Caco-2 (cell line): Measurements from ENCODE around the gene TRAK2. TPM values are rescaled to one million over a fixed set of nuclear protein-coding genes. Genes with fewer than 3 reads are reported as not detected.

Experiments used
- BruUV-seq: library from RNA; stranded (reverse); fragments of 400-500 nt; replicated peaks from 2 replicates; lab custom pipeline; 2021; lab: Mats Ljungman, UMichigan
- CTCF ChIA-PET: fragments of 300-600 bp; sonication (Branson Sonifier 250); formaldehyde crosslinking; loops from one replicate; lab custom pipeline; 2022; ENCODE audit warnings: antibody characterized with exemption; lab: Charles Lee
- POLR2A ChIA-PET: fragments of 300-600 bp; sonication (Branson Sonifier 250); formaldehyde crosslinking; loops from one replicate; lab custom pipeline; 2022; ENCODE audit warnings: antibody characterized with exemption; lab: Charles Lee
- DNase-seq, 2 experiments: peaks; one replicate each; pipeline versions ENCODE4 v3.0.0 to v3.0.0-alpha.2; 2020 to 2022
- H3K27me3 ChIP-seq: replicated peaks from 2 replicates; pipeline ENCODE4 v1.6.0; 2011; ENCODE audit warnings: low read length; ENCODE audit not compliant: control insufficient read depth, insufficient read depth
- H3K36me3 ChIP-seq: 2 replicates; pipeline ENCODE4 v1.5.1; 2011; ENCODE audit warnings: low read length; ENCODE audit not compliant: control insufficient read depth, insufficient read depth
- H3K4me1 ChIP-seq: fragments of 250-450 bp; sonication (Bioruptor Pico); 2 replicates; pipeline ENCODE4 v1.5.1; 2020; ENCODE audit warnings: mild to moderate bottlenecking
- H3K4me3 ChIP-seq: 2 replicates; pipeline ENCODE4 v1.5.1; 2011; ENCODE audit warnings: low read depth, mild to moderate bottlenecking, control low read depth, low read length
- H3K9me3 ChIP-seq: fragments of 250-450 bp; sonication (Bioruptor Pico); 2 replicates; pipeline ENCODE4 v1.5.1; 2020; ENCODE audit warnings: mild to moderate bottlenecking, moderate library complexity
- H3K27ac Mint-ChIP-seq: one replicate; pipeline ENCODE4 v1.8.0; 2022; ENCODE audit warnings: mixed read lengths; ENCODE audit not compliant: unreplicated experiment
- H3K27me3 Mint-ChIP-seq: one replicate; pipeline ENCODE4 v1.8.0; 2022; ENCODE audit warnings: mixed read lengths; ENCODE audit not compliant: insufficient read depth, unreplicated experiment
- H3K36me3 Mint-ChIP-seq: one replicate; pipeline ENCODE4 v1.8.0; 2022; ENCODE audit warnings: mild to moderate bottlenecking, mixed read lengths; ENCODE audit not compliant: insufficient read depth, unreplicated experiment
- H3K4me1 Mint-ChIP-seq: one replicate; pipeline ENCODE4 v1.8.0; 2022; ENCODE audit warnings: low read depth, mixed read lengths; ENCODE audit not compliant: unreplicated experiment
- H3K4me3 Mint-ChIP-seq: one replicate; pipeline ENCODE4 v1.8.0; 2022; ENCODE audit warnings: mild to moderate bottlenecking, moderate library complexity, mixed read lengths; ENCODE audit not compliant: unreplicated experiment
- H3K9me3 Mint-ChIP-seq: one replicate; pipeline ENCODE4 v1.8.0; 2022; ENCODE audit warnings: mixed read lengths; ENCODE audit not compliant: unreplicated experiment
- CTCF ChIP-seq, 2 experiments: fragments of 200-600 bp in 1 of 2; IDR thresholded peaks; 1 replicate in 1 of 2; 2 replicates in 1 of 2; pipeline versions ENCODE4 v1.5.1 to v1.8.0; 2011 to 2022; ENCODE audit warnings: antibody characterized with exemption in 1 of 2, control low read depth in 1 of 2, inconsistent platforms in 1 of 2, low read depth in 1 of 2, low read length in 1 of 2, mild to moderate bottlenecking in 1 of 2, moderate library complexity in 1 of 2; ENCODE audit not compliant: insufficient read depth in 1 of 2, severe bottlenecking in 1 of 2, unreplicated experiment in 1 of 2
- intact Hi-C: fragments of 100-400 bp; cut with micrococcal nuclease; formaldehyde crosslinking; loops from one replicate; pipeline ENCODE4 v1.10.0; 2022; ENCODE audit not compliant: unreplicated experiment
- total RNA-seq: library from RNA; stranded (reverse); gene quantifications from 2 replicates; pipeline ENCODE4 v1.2.3, GENCODE V29; 2022

The TRAK2 gene
- total RNA-seq, 1 experiment from 2014 or later = 23.2 TPM

- Mint-ChIP-seq H3K27ac (no peak overlapping the region), H3K4me1 (no peaks in the 10 kb centered on the region), H3K9me3 (no peaks in the 10 kb centered on the region), H3K4me3 (no peak overlapping the region), H3K27me3 (no peaks in the 10 kb centered on the region), H3K36me3 (no peaks in the 10 kb centered on the region)
- Histone ChIP-seq H3K4me3 (no peak overlapping the region), H3K27me3 (no peaks in the 10 kb centered on the region), H3K36me3 (no peaks in the 10 kb centered on the region; the same call in 1 of the 2 replicates), H3K4me1 (no peaks in the 10 kb centered on the region), H3K9me3 (no peaks in the 10 kb centered on the region)
- intact Hi-C loops = no loop called here
- ChIA-PET CTCF (no interaction called here), POLR2A (no interaction called here)
- BruUV-seq = no TSS peak
- DNase-seq = no peak
- no peak for TF ChIP-seq CTCF (IDR thresholded peaks at IDR 0.05; ENCODE audit: insufficient read depth in 1 of 2, low read depth in 1 of 2, low read length in 1 of 2, severe bottlenecking in 1 of 2, unreplicated experiment in 1 of 2)
Observed at GRCh38 chr2:201408931-201409330, 42.3 kb downstream of the TRAK2 start.

- no peak overlapping the region for H3K4me3 Mint-ChIP-seq
- no peak overlapping the region for H3K4me3 ChIP-seq
- DNase-seq = no peak
- TF ChIP-seq CTCF (IDR thresholded peaks at IDR 0.05; ENCODE audit: insufficient read depth in 1 of 2, low read depth in 1 of 2, low read length in 1 of 2, severe bottlenecking in 1 of 2, unreplicated experiment in 1 of 2) = no peak
- ChIA-PET CTCF (no interaction called here), POLR2A (interaction anchor here (0.6 kb wide), 1 partner anchor 44 kb away, joined by 4 read pairs; the partner anchor contains the start of genes STRADB and TRAK2)
- no peak overlapping the region for H3K27ac Mint-ChIP-seq
- no peaks in the 10 kb centered on the region for H3K9me3 Mint-ChIP-seq
- H3K27me3 Mint-ChIP-seq = no peaks in the 10 kb centered on the region
- no TSS peak for BruUV-seq
- intact Hi-C loops = no loop called here
- H3K36me3 Mint-ChIP-seq = no peaks in the 10 kb centered on the region
- no peaks in the 10 kb centered on the region for H3K4me1 Mint-ChIP-seq
- H3K4me1 ChIP-seq = no peaks in the 10 kb centered on the region
- no peaks in the 10 kb centered on the region for H3K9me3 ChIP-seq
- H3K36me3 ChIP-seq = no peaks in the 10 kb centered on the region; the same call in 1 of the 2 replicates
- no peaks in the 10 kb centered on the region for H3K27me3 ChIP-seq
Observed at GRCh38 chr2:201407265-201407664, 44.0 kb downstream of the TRAK2 start.

GRCh38 chr2:201406077-201406662 is 45.1 kb downstream of the TRAK2 start:
- no peaks in the 10 kb centered on the region for H3K9me3 ChIP-seq
- H3K4me3 ChIP-seq = no peak overlapping the region
- H3K27me3 ChIP-seq = no peaks in the 10 kb centered on the region
- intact Hi-C loops = no loop called here
- Mint-ChIP-seq H3K4me1 (no peaks in the 10 kb centered on the region), H3K9me3 (no peaks in the 10 kb centered on the region), H3K27me3 (no peaks in the 10 kb centered on the region), H3K27ac (no peak overlapping the region), H3K36me3 (no peaks in the 10 kb centered on the region), H3K4me3 (no peak overlapping the region)
- ChIA-PET CTCF (no interaction called here), POLR2A (no interaction called here)
- no TSS peak for BruUV-seq
- DNase-seq = no peak
- TF ChIP-seq CTCF (IDR thresholded peaks at IDR 0.05; ENCODE audit: insufficient read depth in 1 of 2, low read depth in 1 of 2, low read length in 1 of 2, severe bottlenecking in 1 of 2, unreplicated experiment in 1 of 2) = no peak
- H3K4me1 ChIP-seq = no peaks in the 10 kb centered on the region
- H3K36me3 ChIP-seq = no peaks in the 10 kb centered on the region; the same call in 1 of the 2 replicates
